Fibroblast of lung (primary cell): ENCODE results near the gene FNDC3B.

Experiments used
- EZH2 ChIP-seq: IDR thresholded peaks from 2 replicates; pipeline ENCODE4 v1.5.1; 2012; ENCODE audit warnings: low read length, control low read depth, mild to moderate bottlenecking; ENCODE audit errors: missing control alignments
- TF ChIP-seq, protein P1 (sequence below), 2 donors: IDR thresholded peaks in 1 of 2; conservative IDR thresholded peaks in 1 of 2; 1 replicate in 1 of 2; 2 replicates in 1 of 2; pipeline ENCODE4 v1.5.1; 2011 to 2012; ENCODE audit warnings: low read length in 2 of 2, control low read depth in 1 of 2, inconsistent platforms in 1 of 2, low read depth in 1 of 2, mild to moderate bottlenecking in 1 of 2

DNA sequence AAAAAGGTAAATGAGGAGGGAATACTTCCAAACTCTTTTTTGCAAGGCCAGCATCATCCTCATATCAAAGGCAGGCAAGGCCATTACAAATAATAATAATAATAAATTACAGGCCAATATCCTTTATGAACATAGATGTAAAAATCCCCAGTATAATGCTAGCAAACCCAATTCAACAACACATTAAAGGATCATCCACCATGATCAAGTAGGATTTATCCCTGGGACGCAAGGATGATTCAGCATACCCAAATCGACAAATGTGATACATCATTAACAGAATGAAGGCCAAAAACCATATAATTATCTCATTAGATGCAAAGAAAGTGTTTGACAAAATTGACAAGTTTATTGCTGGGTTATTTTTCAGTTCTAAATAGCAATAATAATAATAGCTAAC is 355.3 kb downstream of the FNDC3B start:
- TF ChIP-seq, protein P1, sequence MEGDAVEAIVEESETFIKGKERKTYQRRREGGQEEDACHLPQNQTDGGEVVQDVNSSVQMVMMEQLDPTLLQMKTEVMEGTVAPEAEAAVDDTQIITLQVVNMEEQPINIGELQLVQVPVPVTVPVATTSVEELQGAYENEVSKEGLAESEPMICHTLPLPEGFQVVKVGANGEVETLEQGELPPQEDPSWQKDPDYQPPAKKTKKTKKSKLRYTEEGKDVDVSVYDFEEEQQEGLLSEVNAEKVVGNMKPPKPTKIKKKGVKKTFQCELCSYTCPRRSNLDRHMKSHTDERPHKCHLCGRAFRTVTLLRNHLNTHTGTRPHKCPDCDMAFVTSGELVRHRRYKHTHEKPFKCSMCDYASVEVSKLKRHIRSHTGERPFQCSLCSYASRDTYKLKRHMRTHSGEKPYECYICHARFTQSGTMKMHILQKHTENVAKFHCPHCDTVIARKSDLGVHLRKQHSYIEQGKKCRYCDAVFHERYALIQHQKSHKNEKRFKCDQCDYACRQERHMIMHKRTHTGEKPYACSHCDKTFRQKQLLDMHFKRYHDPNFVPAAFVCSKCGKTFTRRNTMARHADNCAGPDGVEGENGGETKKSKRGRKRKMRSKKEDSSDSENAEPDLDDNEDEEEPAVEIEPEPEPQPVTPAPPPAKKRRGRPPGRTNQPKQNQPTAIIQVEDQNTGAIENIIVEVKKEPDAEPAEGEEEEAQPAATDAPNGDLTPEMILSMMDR (conservative IDR thresholded peaks at IDR 0.05 in 1 of 2, IDR thresholded peaks at IDR 0.05 in 1 of 2; ENCODE audit: low read depth in 1 of 2, low read length in 2 of 2) = no peak
- no peak for TF ChIP-seq EZH2
